WTC11 (cell line): Measurements from ENCODE around the gene FBXL7.

Experiments used
- ATF1 ChIP-seq: sonication (generic); formaldehyde crosslinking; IDR thresholded peaks from 2 replicates; pipeline ENCODE4 v1.8.1; 2023; ENCODE audit warnings: mild to moderate bottlenecking, moderate library complexity, missing genetic modification reagents
- ATF2 ChIP-seq: sonication (generic); formaldehyde crosslinking; IDR thresholded peaks from 2 replicates; pipeline ENCODE4 v1.8.1; 2022; ENCODE audit warnings: low read depth, missing genetic modification reagents, borderline replicate concordance
- CTCF ChIP-seq: fragments of 200-600 bp; IDR thresholded peaks from 2 replicates; pipeline ENCODE4 v1.8.0; 2022; ENCODE audit warnings: antibody characterized with exemption
- E2F1 ChIP-seq: sonication (generic); formaldehyde crosslinking; IDR thresholded peaks from 2 replicates; pipeline ENCODE4 v1.8.0; 2022; ENCODE audit warnings: mild to moderate bottlenecking, missing genetic modification reagents
- JUN ChIP-seq: sonication (generic); formaldehyde crosslinking; IDR thresholded peaks from 2 replicates; pipeline ENCODE4 v1.8.0; 2023; ENCODE audit warnings: mild to moderate bottlenecking, missing genetic modification reagents
- MAX ChIP-seq: sonication (generic); formaldehyde crosslinking; IDR thresholded peaks from 2 replicates; pipeline ENCODE4 v1.8.0; 2022; ENCODE audit warnings: mild to moderate bottlenecking, missing genetic modification reagents
- SP1 ChIP-seq: sonication (generic); formaldehyde crosslinking; conservative IDR thresholded peaks from 2 replicates; pipeline ENCODE4 v1.8.1; 2022; ENCODE audit warnings: missing genetic modification reagents
- USF1 ChIP-seq: sonication (generic); formaldehyde crosslinking; IDR thresholded peaks from 2 replicates; pipeline ENCODE4 v1.8.0; 2022; ENCODE audit warnings: mild to moderate bottlenecking, missing genetic modification reagents
- ZNF263 ChIP-seq: sonication (generic); formaldehyde crosslinking; IDR thresholded peaks from 2 replicates; pipeline ENCODE4 v1.8.1; 2022; ENCODE audit warnings: low read depth, mild to moderate bottlenecking, moderate library complexity, missing genetic modification reagents
- ZNF423 ChIP-seq: fragments of 250-450 bp; sonication (Bioruptor Pico); IDR thresholded peaks from 2 replicates; pipeline ENCODE4 v2.1.2; 2022; ENCODE audit warnings: mild to moderate bottlenecking, moderate library complexity

- no peak for TF ChIP-seq ZNF423 (CRISPR knock-in tag)
- TF ChIP-seq ZNF263 (CRISPR knock-in tag) = no peak
- TF ChIP-seq USF1 (CRISPR knock-in tag) = no peak
- TF ChIP-seq E2F1 (CRISPR knock-in tag) = no peak
- no peak for TF ChIP-seq SP1 (CRISPR knock-in tag)
- no peak for TF ChIP-seq ATF1 (CRISPR knock-in tag)
- no peak for TF ChIP-seq MAX (CRISPR knock-in tag)
- no peak for TF ChIP-seq CTCF
- no peak for TF ChIP-seq JUN
- TF ChIP-seq ATF2 (CRISPR knock-in tag) = no peak
These were observed 66.3 kb downstream of the FBXL7 start for GRCh38 chr5:15566306-15566705.
